Stimulated activated CD4-positive, alpha-beta T cell treated with anti-CD3 and anti-CD28 coated beads, Interleukin-1b, Interleukin-23, amount 100 ng/mL, for 48 hours (primary cell): ENCODE data around the gene RMND1.
"Not testable (repeated sequence)": the region's sequence is repeated elsewhere in the genome, so short reads cannot be mapped to it uniquely, and the experiment has no call there.

Source experiments
- DNase-seq: peaks from one replicate; pipeline ENCODE4 v3.0.0-alpha.2; 2020

Gene RMND1

GRCh38 chr6:151381722-151382121 is 70.2 kb downstream of the RMND1 start:
- DNase-seq = no peak

- no peak for DNase-seq
Observed at GRCh38 chr6:151380848-151381205, 71.1 kb downstream of the RMND1 start.

- no peak for DNase-seq
Observed at GRCh38 chr6:151379933-151380847, 71.7 kb downstream of the RMND1 start.

- DNase-seq = no peak
Observed at GRCh38 chr6:151377095-151377494, 74.8 kb downstream of the RMND1 start.

- no peak for DNase-seq
Observed at GRCh38 chr6:151376440-151376839, 75.5 kb downstream of the RMND1 start.

- DNase-seq = no peak
Observed at GRCh38 chr6:151375833-151376232, 76.1 kb downstream of the RMND1 start.

DNA sequence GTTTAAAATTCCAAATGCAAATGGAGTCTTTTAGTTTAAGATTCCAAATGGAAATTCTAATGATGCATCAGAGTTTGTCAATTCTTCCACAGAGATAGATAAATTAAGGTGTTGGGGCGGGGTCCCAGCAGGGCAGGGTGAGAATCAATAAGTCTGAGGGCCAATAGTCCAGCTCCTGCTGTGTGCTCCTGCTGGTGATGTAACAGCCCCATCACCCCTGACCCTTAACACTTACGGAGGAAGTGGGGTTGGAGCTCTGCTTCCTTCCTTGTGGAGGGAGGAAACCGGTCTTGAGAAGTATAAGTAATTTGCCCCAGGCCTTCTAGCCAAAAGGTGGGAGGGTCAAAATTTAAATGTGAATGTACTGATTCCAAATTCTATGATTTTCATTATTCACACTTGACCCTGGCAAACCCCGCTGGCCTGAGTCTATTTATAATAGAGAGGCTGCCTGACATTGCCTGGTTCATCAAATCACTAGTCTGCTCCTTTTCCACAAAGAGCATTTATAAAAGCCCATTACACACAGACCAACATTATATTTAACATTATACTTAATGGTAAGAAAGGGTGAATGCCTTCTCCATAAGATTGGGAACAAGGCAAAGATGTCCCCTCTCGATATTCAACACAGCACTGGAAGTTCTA is 77.8 kb downstream of the RMND1 start:
- no peak for DNase-seq

DNA sequence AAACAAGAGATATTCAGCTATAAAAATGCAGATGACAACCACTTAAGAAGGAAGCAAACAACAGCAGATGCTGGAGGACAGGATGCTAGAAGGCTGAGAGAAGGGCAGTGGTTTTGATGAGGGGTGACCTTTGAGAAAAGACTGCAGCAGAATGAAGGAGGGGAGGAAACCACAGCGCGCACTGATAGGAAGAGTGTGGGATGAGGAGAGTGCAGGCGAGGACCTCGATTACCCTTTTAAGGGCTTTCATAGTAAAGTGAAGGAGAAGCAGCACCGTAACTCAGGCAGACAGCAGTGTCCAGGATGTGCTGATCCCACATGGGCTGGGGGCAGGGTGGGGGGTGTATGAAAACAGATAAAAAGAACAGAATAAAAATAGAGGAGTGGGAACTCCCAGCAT is 79.8 kb downstream of the RMND1 start:
- no peak for DNase-seq

DNA sequence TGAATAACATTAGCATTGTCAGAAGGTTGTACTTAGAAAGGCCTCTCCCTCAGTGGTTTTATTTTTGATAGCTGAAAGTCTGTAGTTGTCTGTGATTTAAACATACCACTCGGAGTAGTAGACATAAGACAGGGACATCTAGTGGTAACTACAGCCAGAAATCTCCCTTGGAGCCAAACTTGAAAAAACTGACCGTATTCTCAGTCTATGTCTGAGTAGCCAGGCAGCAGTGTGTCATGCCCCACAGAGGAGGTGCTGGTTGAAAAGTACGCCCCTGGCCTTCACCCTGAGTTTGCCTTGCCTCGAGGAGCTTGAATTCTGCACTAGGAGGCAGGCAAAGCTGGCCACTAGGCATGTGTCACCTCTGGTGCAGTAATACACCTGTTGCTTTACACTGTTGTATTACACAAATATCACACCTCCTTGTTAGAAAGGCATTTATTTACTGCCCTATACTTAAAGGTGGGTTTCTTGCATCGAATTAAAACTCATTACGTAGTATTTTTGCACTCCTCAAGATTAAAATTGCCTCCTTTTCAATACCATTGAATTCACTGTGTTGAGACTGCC is 81.3 kb downstream of the RMND1 start:
- DNase-seq = no peak

DNA sequence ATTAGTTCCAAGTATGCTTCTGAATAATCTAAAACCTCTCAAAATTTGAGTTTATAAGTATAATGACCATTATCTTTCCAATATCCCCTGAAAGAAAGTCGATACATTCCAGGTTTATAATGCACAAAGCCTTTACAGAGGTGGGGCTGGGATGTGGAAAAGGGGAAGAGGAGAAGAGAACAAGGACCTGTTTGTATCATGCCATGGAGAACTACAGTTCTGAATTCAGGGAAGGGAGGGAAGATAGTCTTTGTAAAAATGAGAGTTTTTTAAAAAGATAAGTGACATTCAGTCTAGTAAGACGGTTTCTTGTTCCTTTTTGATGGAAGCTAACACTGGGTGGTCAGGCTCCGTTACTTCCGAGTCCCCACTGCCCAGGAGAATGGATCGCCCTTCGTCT is 86.7 kb downstream of the RMND1 start:
- DNase-seq = no peak

- no peak for DNase-seq
Observed at GRCh38 chr6:151359486-151359885, 92.4 kb downstream of the RMND1 start.

- DNase-seq = no peak
Observed at GRCh38 chr6:151358475-151358874, 93.5 kb downstream of the RMND1 start.

- DNase-seq = no peak
Observed at GRCh38 chr6:151357758-151358436, 94.0 kb downstream of the RMND1 start.

- not testable (repeated sequence) for DNase-seq
Observed at GRCh38 chr6:151356983-151357382, 94.9 kb downstream of the RMND1 start.
